ENCODE measurements around the gene EEF1E1.
"Not testable (repeated sequence)": the region's sequence is repeated elsewhere in the genome, so short reads cannot be mapped to it uniquely, and the experiment has no call there.

Gene EEF1E1

DNA sequence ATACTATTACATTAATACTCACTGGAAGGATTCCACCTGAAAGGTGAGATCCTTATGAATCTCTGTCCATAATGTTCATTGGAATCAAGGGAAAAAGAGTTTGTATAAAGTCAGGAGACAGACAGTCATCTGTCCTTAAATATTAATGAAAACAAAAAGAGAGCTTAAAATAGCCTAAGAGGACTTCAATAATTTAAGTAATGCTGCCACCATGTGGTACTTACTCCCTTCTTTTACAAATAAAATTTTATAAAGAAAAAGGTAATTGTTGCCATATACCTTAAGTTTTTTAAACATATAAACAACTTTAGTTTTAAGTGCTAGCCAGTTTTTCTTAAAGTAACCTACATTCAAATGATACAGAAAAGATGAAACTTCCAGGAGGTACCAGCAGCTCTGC is 43.2 kb downstream of the EEF1E1 start:
- peaks cover 34% of the 10 kb centered on the region for H3K36me3 ChIP-seq (ENCODE audit: insufficient read depth, low read length)
- H3K4me3 ChIP-seq (ENCODE audit: low read depth in 1 of 2, low read length in 2 of 2), result no peak overlapping the region
- H3K9ac ChIP-seq (ENCODE audit: low read length), result no peak overlapping the region

DNA sequence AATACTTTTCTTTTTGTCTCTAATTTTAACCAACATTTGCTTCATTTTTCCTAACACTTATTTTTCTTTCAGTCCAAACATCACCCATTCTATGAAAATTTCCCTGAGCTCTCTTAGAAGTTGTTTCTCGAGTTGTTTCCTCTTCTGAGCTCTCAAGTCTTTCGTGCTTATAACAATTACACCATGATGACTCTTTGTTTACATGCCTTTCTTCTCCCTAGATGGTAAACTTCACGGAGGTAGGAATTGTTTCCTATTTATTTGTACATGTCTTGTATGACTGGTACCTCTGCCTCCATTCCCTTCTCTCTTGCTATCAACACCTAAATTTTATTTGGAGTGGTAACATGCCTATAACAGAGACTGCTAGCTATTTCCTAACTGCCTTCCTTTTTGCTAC is 44.6 kb downstream of the EEF1E1 start:
- Histone ChIP-seq H3K9ac (ENCODE audit: low read length) (no peak overlapping the region), H3K36me3 (ENCODE audit: insufficient read depth, low read length) (peaks cover 34% of the 10 kb centered on the region)

More for the DNA sequence above, 43.2 kb downstream of the EEF1E1 start:
- H3K27me3 ChIP-seq (ENCODE audit: control insufficient read depth in 1 of 2, insufficient read depth in 2 of 2, low read length in 2 of 2), result no peaks in the 10 kb centered on the region
- no peaks in the 10 kb centered on the region for H3K4me1 ChIP-seq (ENCODE audit: insufficient read depth, low read length)
- no peaks in the 10 kb centered on the region for H3K9me3 ChIP-seq (ENCODE audit: low read length)
- H3K27ac ChIP-seq (ENCODE audit: low read depth, low read length), result no peak overlapping the region

GRCh38 chr6:8057263-8057662 is 45.1 kb downstream of the EEF1E1 start:
- no peaks in the 10 kb centered on the region for H3K9me3 ChIP-seq (ENCODE audit: low read length)
- no peaks in the 10 kb centered on the region for H3K4me1 ChIP-seq (ENCODE audit: insufficient read depth, low read length)
- no peak overlapping the region for H3K9ac ChIP-seq (ENCODE audit: low read length)
- no peak overlapping the region for H3K27ac ChIP-seq (ENCODE audit: low read depth, low read length)
- H3K4me3 ChIP-seq (ENCODE audit: low read depth in 1 of 2, low read length in 2 of 2), result no peak overlapping the region
- peaks cover 34% of the 10 kb centered on the region for H3K36me3 ChIP-seq (ENCODE audit: insufficient read depth, low read length)
- H3K27me3 ChIP-seq (ENCODE audit: control insufficient read depth in 1 of 2, insufficient read depth in 2 of 2, low read length in 2 of 2), result no peaks in the 10 kb centered on the region

More for the DNA sequence above, 44.6 kb downstream of the EEF1E1 start:
- H3K4me1 ChIP-seq (ENCODE audit: insufficient read depth, low read length), result no peaks in the 10 kb centered on the region
- H3K9me3 ChIP-seq (ENCODE audit: low read length), result no peaks in the 10 kb centered on the region
- H3K27me3 ChIP-seq (ENCODE audit: control insufficient read depth in 1 of 2, insufficient read depth in 2 of 2, low read length in 2 of 2), result no peaks in the 10 kb centered on the region
- H3K4me3 ChIP-seq (ENCODE audit: low read depth in 1 of 2, low read length in 2 of 2), result no peak overlapping the region
- H3K27ac ChIP-seq (ENCODE audit: low read depth, low read length), result no peak overlapping the region

- Histone ChIP-seq H3K27me3 (ENCODE audit: control insufficient read depth in 1 of 2, insufficient read depth in 2 of 2, low read length in 2 of 2) (no peaks in the 10 kb centered on the region), H3K27ac (ENCODE audit: low read depth, low read length) (no peak overlapping the region), H3K36me3 (ENCODE audit: insufficient read depth, low read length) (peaks cover 17% of the 10 kb centered on the region), H3K9ac (ENCODE audit: low read length) (no peak overlapping the region), H3K4me3 (ENCODE audit: low read depth in 1 of 2, low read length in 2 of 2) (no peak overlapping the region), H3K9me3 (ENCODE audit: low read length) (no peaks in the 10 kb centered on the region), H3K4me1 (ENCODE audit: insufficient read depth, low read length) (no peaks in the 10 kb centered on the region)
These were observed 48.1 kb downstream of the EEF1E1 start for GRCh38 chr6:8054276-8054675.

DNA sequence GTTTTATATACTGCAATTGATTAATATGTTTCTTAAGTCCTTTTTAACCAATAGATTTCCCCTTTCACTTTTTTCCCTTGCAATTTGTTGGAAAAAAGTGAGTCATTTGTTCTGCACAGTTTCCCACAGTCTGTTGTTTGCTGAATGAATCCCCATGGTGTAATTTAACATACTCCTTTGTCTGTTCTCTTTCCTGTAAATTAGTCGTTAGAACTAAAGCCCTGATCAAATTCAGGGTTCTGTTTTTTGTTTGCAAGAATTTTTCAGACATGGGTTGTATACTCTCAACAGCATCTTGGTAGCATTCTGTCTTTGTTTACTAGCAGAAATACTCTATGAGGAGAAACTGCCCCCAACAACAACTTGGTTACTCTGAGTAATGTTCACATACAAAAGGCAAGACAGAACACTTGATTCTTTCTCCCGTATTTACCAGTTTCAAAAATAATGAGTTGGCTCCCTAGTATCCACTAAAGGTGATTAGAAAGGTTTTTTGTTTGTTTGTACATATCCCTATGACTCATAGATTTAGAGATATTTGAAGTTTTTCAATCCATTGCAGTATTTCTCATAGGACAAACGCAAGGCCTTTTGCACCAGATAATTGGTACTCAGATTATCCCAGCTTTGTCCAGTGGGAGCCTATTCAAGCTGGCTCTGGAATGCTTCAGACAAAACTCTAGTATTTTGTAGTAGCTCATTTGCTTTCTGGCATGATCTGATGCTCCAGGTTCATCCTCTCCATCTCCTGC is 54.6 kb downstream of the EEF1E1 start:
- no peak overlapping the region for H3K27ac ChIP-seq (ENCODE audit: low read depth, low read length)
- no peaks in the 10 kb centered on the region for H3K4me1 ChIP-seq (ENCODE audit: insufficient read depth, low read length)
- H3K4me3 ChIP-seq (ENCODE audit: low read depth in 1 of 2, low read length in 2 of 2), result no peak overlapping the region
- no peaks in the 10 kb centered on the region for H3K27me3 ChIP-seq (ENCODE audit: control insufficient read depth in 1 of 2, insufficient read depth in 2 of 2, low read length in 2 of 2)
- no peaks in the 10 kb centered on the region for H3K36me3 ChIP-seq (ENCODE audit: insufficient read depth, low read length)
- no peak overlapping the region for H3K9ac ChIP-seq (ENCODE audit: low read length)
- no peaks in the 10 kb centered on the region for H3K9me3 ChIP-seq (ENCODE audit: low read length)

DNA sequence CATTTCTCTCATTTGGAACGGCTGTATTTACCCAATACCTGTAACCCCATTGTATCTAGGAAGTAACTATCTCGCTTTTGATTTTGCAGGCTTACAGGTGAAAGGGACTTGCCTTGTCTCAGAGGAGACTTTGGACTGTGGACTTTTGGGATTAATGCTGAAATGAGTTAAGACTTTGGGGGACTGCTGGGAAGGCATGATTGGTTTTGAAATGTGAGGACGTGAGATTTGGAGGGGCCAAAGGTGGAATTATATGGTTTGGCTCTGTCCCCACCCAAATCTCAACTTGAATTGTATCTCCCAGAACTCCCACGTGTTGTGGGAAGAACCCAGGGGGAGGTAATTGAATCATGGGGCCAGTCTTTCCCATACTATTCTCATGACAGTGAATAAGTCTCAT is 56.6 kb downstream of the EEF1E1 start:
- not testable (repeated sequence) for H3K4me1 ChIP-seq (ENCODE audit: insufficient read depth, low read length); H3K36me3 ChIP-seq (ENCODE audit: insufficient read depth, low read length); H3K9me3 ChIP-seq (ENCODE audit: low read length); H3K9ac ChIP-seq (ENCODE audit: low read length); H3K4me3 ChIP-seq (ENCODE audit: low read depth in 1 of 2, low read length in 2 of 2); H3K27me3 ChIP-seq (ENCODE audit: control insufficient read depth in 1 of 2, insufficient read depth in 2 of 2, low read length in 2 of 2); H3K27ac ChIP-seq (ENCODE audit: low read depth, low read length)

GRCh38 chr6:8043221-8043620 is 59.1 kb downstream of the EEF1E1 start:
- no peaks in the 10 kb centered on the region for H3K27me3 ChIP-seq (ENCODE audit: control insufficient read depth in 1 of 2, insufficient read depth in 2 of 2, low read length in 2 of 2)
- no peaks in the 10 kb centered on the region for H3K9me3 ChIP-seq (ENCODE audit: low read length)
- H3K36me3 ChIP-seq (ENCODE audit: insufficient read depth, low read length), result peaks cover 8% of the 10 kb centered on the region
- no peak overlapping the region for H3K27ac ChIP-seq (ENCODE audit: low read depth, low read length)
- H3K4me3 ChIP-seq (ENCODE audit: low read depth in 1 of 2, low read length in 2 of 2), result no peak overlapping the region
- no peak overlapping the region for H3K9ac ChIP-seq (ENCODE audit: low read length)
- no peaks in the 10 kb centered on the region for H3K4me1 ChIP-seq (ENCODE audit: insufficient read depth, low read length)

DNA sequence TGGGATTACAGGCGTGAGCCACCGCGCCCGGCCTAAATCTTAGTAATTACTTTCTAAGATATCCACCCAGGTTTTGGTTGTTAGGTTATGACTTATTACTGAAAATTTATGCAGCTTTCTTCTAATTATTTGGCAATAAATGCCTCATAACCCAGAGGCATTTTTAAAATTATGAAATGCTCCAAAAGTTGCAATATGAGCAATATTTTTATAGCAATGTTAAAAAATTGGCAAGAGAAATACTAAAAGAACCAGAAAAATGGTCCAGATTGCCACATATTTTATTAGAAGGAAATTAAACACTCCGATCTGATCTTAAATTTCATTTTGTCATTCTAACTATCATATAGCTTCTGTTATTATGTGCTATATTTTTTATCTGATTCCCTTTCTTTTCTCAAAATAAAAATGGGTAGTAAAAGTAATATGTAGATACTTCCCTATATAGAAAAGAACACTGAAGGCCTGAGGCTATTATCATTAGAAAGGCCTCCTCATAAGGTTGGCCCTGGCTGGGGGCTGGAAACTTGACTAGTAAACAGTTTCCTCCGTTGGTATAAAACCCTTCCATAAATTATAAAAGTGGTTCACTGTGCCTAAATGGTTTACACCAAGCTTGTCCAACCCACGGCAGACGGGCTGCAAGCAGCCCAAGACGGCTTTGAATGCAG is 60.3 kb downstream of the EEF1E1 start:
- H3K9ac ChIP-seq (ENCODE audit: low read length), result no peak overlapping the region
- H3K36me3 ChIP-seq (ENCODE audit: insufficient read depth, low read length), result peaks cover 8% of the 10 kb centered on the region
- H3K27ac ChIP-seq (ENCODE audit: low read depth, low read length), result no peak overlapping the region
- H3K9me3 ChIP-seq (ENCODE audit: low read length), result no peaks in the 10 kb centered on the region
- no peak overlapping the region for H3K4me3 ChIP-seq (ENCODE audit: low read depth in 1 of 2, low read length in 2 of 2)
- H3K27me3 ChIP-seq (ENCODE audit: control insufficient read depth in 1 of 2, insufficient read depth in 2 of 2, low read length in 2 of 2), result no peaks in the 10 kb centered on the region
- H3K4me1 ChIP-seq (ENCODE audit: insufficient read depth, low read length), result no peaks in the 10 kb centered on the region

GRCh38 chr6:8034107-8034506 is 68.2 kb downstream of the EEF1E1 start:
- not testable (repeated sequence) for H3K4me3 ChIP-seq (ENCODE audit: low read depth in 1 of 2, low read length in 2 of 2); H3K9me3 ChIP-seq (ENCODE audit: low read length); H3K27me3 ChIP-seq (ENCODE audit: control insufficient read depth in 1 of 2, insufficient read depth in 2 of 2, low read length in 2 of 2); H3K4me1 ChIP-seq (ENCODE audit: insufficient read depth, low read length); H3K9ac ChIP-seq (ENCODE audit: low read length); H3K36me3 ChIP-seq (ENCODE audit: insufficient read depth, low read length); H3K27ac ChIP-seq (ENCODE audit: low read depth, low read length)

GRCh38 chr6:8030920-8031319 is 71.4 kb downstream of the EEF1E1 start:
- H3K27me3 ChIP-seq (ENCODE audit: control insufficient read depth in 1 of 2, insufficient read depth in 2 of 2, low read length in 2 of 2), result no peaks in the 10 kb centered on the region
- H3K9ac ChIP-seq (ENCODE audit: low read length), result no peak overlapping the region
- H3K9me3 ChIP-seq (ENCODE audit: low read length), result no peaks in the 10 kb centered on the region
- peaks cover 4% of the 10 kb centered on the region for H3K36me3 ChIP-seq (ENCODE audit: insufficient read depth, low read length)
- no peak overlapping the region for H3K27ac ChIP-seq (ENCODE audit: low read depth, low read length)
- no peak overlapping the region for H3K4me3 ChIP-seq (ENCODE audit: low read depth in 1 of 2, low read length in 2 of 2)
- no peaks in the 10 kb centered on the region for H3K4me1 ChIP-seq (ENCODE audit: insufficient read depth, low read length)
